GM21737 (cell line): ENCODE measurements around the gene DLG4.
"Not testable (repeated sequence)": the region's sequence is repeated elsewhere in the genome, so short reads cannot be mapped to it uniquely, and the experiment has no call there.

Experiments used
- ATAC-seq: cut with Tn5 transposase; IDR thresholded peaks from one replicate; pipeline ENCODE4 v1.9.1; 2021; ENCODE audit warnings: mild to moderate bottlenecking, moderate library complexity; ENCODE audit not compliant: unreplicated experiment

DLG4 gene

GRCh38 chr17:7168841-7169564, 50.6 kb downstream of the DLG4 start:
- not testable (repeated sequence) for ATAC-seq

GRCh38 chr17:7167832-7168231, 51.8 kb downstream of the DLG4 start:
- no peak for ATAC-seq

GRCh38 chr17:7166873-7167272, 52.8 kb downstream of the DLG4 start:
- no peak for ATAC-seq

GRCh38 chr17:7159571-7159970, 60.1 kb downstream of the DLG4 start:
- not testable (repeated sequence) for ATAC-seq

GRCh38 chr17:7158424-7158823, 61.2 kb downstream of the DLG4 start:
- ATAC-seq, result not testable (repeated sequence)

- ATAC-seq, result no peak
Measured at GRCh38 chr17:7156342-7156940, 63.2 kb downstream of the DLG4 start.

- ATAC-seq, result no peak
Measured at GRCh38 chr17:7147772-7148171, 71.9 kb downstream of the DLG4 start.

- no peak for ATAC-seq
Measured at GRCh38 chr17:7146115-7146514, 73.5 kb downstream of the DLG4 start.

- no peak for ATAC-seq
Measured at GRCh38 chr17:7144213-7144612, 75.4 kb downstream of the DLG4 start.

- no peak for ATAC-seq
Measured at GRCh38 chr17:7141824-7142223, 77.8 kb downstream of the DLG4 start.

GRCh38 chr17:7139400-7139799, 80.2 kb downstream of the DLG4 start:
- no peak for ATAC-seq

GRCh38 chr17:7138800-7139381, 80.7 kb downstream of the DLG4 start:
- ATAC-seq, result no peak

- no peak for ATAC-seq
Measured at GRCh38 chr17:7137171-7137943, 82.3 kb downstream of the DLG4 start.
